Body of pancreas (tissue), 4 donors: ENCODE measurements around the gene TFAP2A.

Experiments used
- CTCF ChIP-seq, 7 experiments: fragments of 450-650 bp in 4 of 7; fragments of 200-600 bp in 3 of 7; sonication (generic) in 3 of 7; IDR thresholded peaks; one replicate each; pipeline ENCODE4 v1.5.1; 2016 to 2019; ENCODE audit warnings: antibody characterized with exemption in 7 of 7
- POLR2A ChIP-seq, 3 donors: fragments of 450-650 bp; IDR thresholded peaks; one replicate each; pipeline ENCODE4 v1.6.1; 2016; ENCODE audit warnings: antibody characterized with exemption in 3 of 3, mild to moderate bottlenecking in 2 of 3

- no peak for TF ChIP-seq CTCF (IDR thresholded peaks at IDR 0.05)
- no peak for TF ChIP-seq POLR2A (IDR thresholded peaks at IDR 0.05)
Observed at GRCh38 chr6:10363911-10364310, 51.0 kb downstream of the TFAP2A start.
